Endothelial cell of umbilical vein (primary cell): ENCODE results near the gene HCRT. TPM values are rescaled to one million over a fixed set of nuclear protein-coding genes. Genes with fewer than 3 reads are reported as not detected.

Experiments used
- BruUV-seq: library from RNA; stranded (reverse); fragments of 400-500 nt; replicated peaks from 2 replicates; lab custom pipeline; 2021; lab: Mats Ljungman, UMichigan
- CTCF ChIA-PET: fragments of 300-600, 350-600 bp; sonication (Branson Sonifier 250); formaldehyde crosslinking; loops from one replicate; lab custom pipeline; 2021; ENCODE audit warnings: antibody characterized with exemption, inconsistent platforms; lab: Charles Lee
- POLR2A ChIA-PET: fragments of 300-600, 350-600 bp; sonication (Branson Sonifier 250); formaldehyde crosslinking; loops from one replicate; lab custom pipeline; 2021; ENCODE audit warnings: antibody characterized with exemption, inconsistent platforms; lab: Charles Lee
- DNase-seq: peaks from one replicate; pipeline ENCODE4 v3.0.0-alpha.2; 2011; ENCODE audit warnings: low read depth, low spot score
- FAIRE-seq: peaks from 2 replicates; lab custom pipeline; 2011; peaks lifted over from hg19 to GRCh38; lab: Jason Lieb, UNC
- H2AFZ ChIP-seq: 2 replicates; pipeline ENCODE4 v1.6.0; 2012; ENCODE audit warnings: low read depth, low read length, control low read depth, inconsistent platforms
- H3K27ac ChIP-seq: 2 replicates; pipeline ENCODE4 v1.5.1; 2011; ENCODE audit warnings: low read depth, mild to moderate bottlenecking, control low read depth, low read length, moderate library complexity; ENCODE audit not compliant: insufficient read depth
- H3K27me3 ChIP-seq, 2 experiments: 2 replicates each; pipeline versions ENCODE4 v1.6.0 to v1.6.1; 2011; ENCODE audit warnings: low read length in 2 of 2, mixed read lengths in 1 of 2; ENCODE audit not compliant: control insufficient read depth in 2 of 2, insufficient read depth in 2 of 2
- H3K36me3 ChIP-seq, 2 experiments: 2 replicates in 1 of 2; 3 replicates in 1 of 2; pipeline ENCODE4 v1.5.1; 2011; ENCODE audit warnings: low read length in 2 of 2, mild to moderate bottlenecking in 1 of 2, moderate library complexity in 1 of 2; ENCODE audit not compliant: control insufficient read depth in 2 of 2, insufficient read depth in 2 of 2; ENCODE audit errors: extremely low read depth in 1 of 2
- H3K4me1 ChIP-seq: 3 replicates; pipeline ENCODE4 v1.5.1; 2011; ENCODE audit warnings: mild to moderate bottlenecking, low read length; ENCODE audit not compliant: control insufficient read depth, insufficient read depth; ENCODE audit errors: extremely low read depth
- H3K4me2 ChIP-seq: 2 replicates; pipeline ENCODE4 v1.6.1; 2011; ENCODE audit warnings: low read length, control low read depth, mixed read lengths; ENCODE audit not compliant: insufficient read depth
- H3K4me3 ChIP-seq, 3 experiments: fragments of 200-600 bp in 1 of 3; sonication (generic), shearing (Covaris generic) in 1 of 3; replicated peaks in 1 of 3; 2 replicates each; pipeline ENCODE4 v1.5.1; 2011 to 2016; ENCODE audit warnings: control low read depth in 3 of 3, low read length in 3 of 3, mild to moderate bottlenecking in 2 of 3, inconsistent platforms in 1 of 3, low read depth in 1 of 3, moderate library complexity in 1 of 3; ENCODE audit not compliant: insufficient read depth in 1 of 3
- H3K79me2 ChIP-seq: 2 replicates; pipeline ENCODE4 v1.6.0; 2012; ENCODE audit warnings: low read length, inconsistent platforms; ENCODE audit not compliant: control insufficient read depth, insufficient read depth
- H3K9ac ChIP-seq: replicated peaks from 2 replicates; pipeline ENCODE3; 2011; ENCODE audit warnings: low read length, control low read depth; ENCODE audit not compliant: insufficient read depth; ENCODE audit errors: extremely low read depth
- H3K9me1 ChIP-seq: replicated peaks from 3 replicates; pipeline ENCODE4 v1.6.0; 2011; ENCODE audit warnings: mild to moderate bottlenecking, low read length; ENCODE audit not compliant: control insufficient read depth, insufficient read depth; ENCODE audit errors: extremely low read depth
- H3K9me3 ChIP-seq: replicated peaks from 2 replicates; pipeline ENCODE4 v1.5.1; 2012; ENCODE audit warnings: low read length, inconsistent platforms; ENCODE audit not compliant: control insufficient read depth, insufficient read depth
- H4K20me1 ChIP-seq: replicated peaks from 2 replicates; pipeline ENCODE3; 2011; ENCODE audit warnings: mild to moderate bottlenecking, low read length; ENCODE audit not compliant: control insufficient read depth, insufficient read depth; ENCODE audit errors: extremely low read depth
- CTCF ChIP-seq, 2 donors: IDR thresholded peaks; 1 replicate in 1 of 2; 2 replicates in 1 of 2; pipeline ENCODE4 v1.5.1; 2011; ENCODE audit warnings: low read length in 2 of 2, mild to moderate bottlenecking in 2 of 2, moderate library complexity in 2 of 2, control low read depth in 1 of 2, inconsistent platforms in 1 of 2, low read depth in 1 of 2; ENCODE audit not compliant: insufficient read depth in 1 of 2; ENCODE audit errors: extremely low read depth in 1 of 2
- EZH2 ChIP-seq: IDR thresholded peaks from 2 replicates; pipeline ENCODE4 v1.6.1; 2012; ENCODE audit warnings: borderline replicate concordance, low read depth, mild to moderate bottlenecking, moderate library complexity, low read length, inconsistent platforms; ENCODE audit not compliant: severe bottlenecking
- FOS ChIP-seq: IDR thresholded peaks from 2 replicates; pipeline ENCODE4 v1.6.1; 2011; ENCODE audit warnings: mild to moderate bottlenecking, low read length, moderate library complexity, borderline replicate concordance; ENCODE audit not compliant: insufficient read depth
- GATA2 ChIP-seq: IDR thresholded peaks from 2 replicates; pipeline ENCODE4 v1.7.0; 2011; ENCODE audit warnings: low read depth, mild to moderate bottlenecking, moderate library complexity, mixed read lengths, low read length; ENCODE audit not compliant: insufficient read length, insufficient read depth
- JUN ChIP-seq: IDR thresholded peaks from 2 replicates; pipeline ENCODE4 v1.6.1; 2011; ENCODE audit warnings: borderline replicate concordance, low read depth; ENCODE audit not compliant: insufficient read length, insufficient read depth
- MYC ChIP-seq: IDR thresholded peaks from one replicate; pipeline ENCODE4 v1.6.1; 2011; ENCODE audit warnings: mild to moderate bottlenecking, low read depth, low read length
- POLR2A ChIP-seq: IDR thresholded peaks from 2 replicates; pipeline ENCODE4 v1.6.1; 2012; ENCODE audit warnings: low read depth, mild to moderate bottlenecking, control low read depth, low read length
- POLR2AphosphoS5 ChIP-seq: IDR thresholded peaks from 2 replicates; pipeline ENCODE4 v1.6.1; 2012; ENCODE audit warnings: low read depth, mild to moderate bottlenecking, control low read depth, low read length, moderate library complexity; ENCODE audit not compliant: insufficient read depth
- dilution Hi-C: fragments of 300-500 bp; cut with MboI; formaldehyde crosslinking; loops from one replicate; pipeline ENCODE4 v1.15.0; 2019; ENCODE audit warnings: low sequenced_read_pairs; ENCODE audit not compliant: extremely low pct_ligation_motif_present
- intact Hi-C: fragments of 100-400 bp; cut with micrococcal nuclease; formaldehyde crosslinking; loops from one replicate; pipeline ENCODE4 v1.10.0; 2022
- polyA plus RNA-seq, 4 experiments: library from polyadenylated mRNA; depleted of rRNA in 3 of 4; stranded (reverse) in 3 of 4; unstranded in 1 of 4; fragments of >200 nt; gene quantifications; 2 replicates each; pipeline versions ENCODE4 v1.2.1 to v1.2.3, GENCODE V29; 2011 to 2012; ENCODE audit warnings: missing spikeins in 1 of 4
- total RNA-seq: library from RNA; stranded (reverse); gene quantifications from 2 replicates; pipeline ENCODE4 v1.2.3, GENCODE V29; 2021
- TF ChIP-seq, protein P1 (sequence below): IDR thresholded peaks from 2 replicates; pipeline ENCODE4 v1.6.1; 2011; ENCODE audit not compliant: insufficient read depth, insufficient read length

Gene HCRT
- total and polyA plus RNA-seq, 2 donors (not counting 3 experiments of a cell fraction or from before 2014, with no cell fraction given), result not detected

DNA sequence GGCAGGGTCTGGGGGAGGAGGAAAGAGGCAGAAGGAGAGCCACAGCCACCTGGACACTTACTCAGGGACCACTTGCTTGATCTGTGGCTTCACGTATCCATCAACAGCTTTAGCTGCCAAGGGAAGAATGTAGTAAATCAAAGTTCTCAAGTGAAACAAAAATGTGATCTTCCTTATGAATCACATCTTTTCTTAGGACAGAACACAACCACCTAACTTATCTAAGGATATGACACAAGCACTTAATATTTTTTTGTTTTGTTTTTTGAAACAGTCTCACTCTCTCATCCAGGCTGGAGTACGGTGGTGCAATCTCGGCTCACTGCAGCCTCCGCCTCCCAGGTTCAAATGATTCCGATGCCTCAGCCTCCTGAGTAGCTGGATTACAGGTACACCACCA lies 17.4 kb upstream of the HCRT start:
- no peaks in the 10 kb centered on the region for H3K9me3 ChIP-seq
- DNase-seq (no peak), FAIRE-seq (no peak)
- POLR2A ChIA-PET, result interaction anchor here (0.6 kb wide), 1 partner anchor 1669 kb away, joined by 3 read pairs; no protein-coding TSS in a partner anchor
- H3K36me3 ChIP-seq, result peaks cover 7 to 20% of the 10 kb centered on the region in 2 experiments
- H3K27me3 ChIP-seq, result no peaks in the 10 kb centered on the region
- H3K9ac ChIP-seq, result no peak overlapping the region
- H3K79me2 ChIP-seq, result no peaks in the 10 kb centered on the region
- H3K9me1 ChIP-seq, result no peaks in the 10 kb centered on the region
- H2AFZ ChIP-seq, result no peak overlapping the region
- no peak overlapping the region for H3K4me3 ChIP-seq
- BruUV-seq, result no TSS peak
- H3K4me2 ChIP-seq, result no peak overlapping the region
- CTCF ChIA-PET, result interaction anchor here (1.0 to 3.2 kb wide), 3 partner anchors 19 to 49 kb away, joined by 3 to 11 read pairs (median 3); no protein-coding TSS in a partner anchor
- dilution Hi-C loops (no loop called here), intact Hi-C loops (no loop called here)
- no peak overlapping the region for H3K27ac ChIP-seq
- no peak for TF ChIP-seq MYC
- TF ChIP-seq CTCF (IDR thresholded peaks at IDR 0.05; ENCODE audit: extremely low read depth in 1 of 2, insufficient read depth in 1 of 2, low read depth in 1 of 2, low read length in 2 of 2), result no peak
- no peak for TF ChIP-seq JUN
- no peak for TF ChIP-seq FOS
- TF ChIP-seq POLR2AphosphoS5, result no peak
- no peak for TF ChIP-seq POLR2A
- TF ChIP-seq, protein P1, sequence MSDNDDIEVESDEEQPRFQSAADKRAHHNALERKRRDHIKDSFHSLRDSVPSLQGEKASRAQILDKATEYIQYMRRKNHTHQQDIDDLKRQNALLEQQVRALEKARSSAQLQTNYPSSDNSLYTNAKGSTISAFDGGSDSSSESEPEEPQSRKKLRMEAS, result no peak
- no peak for TF ChIP-seq GATA2
- no peak for TF ChIP-seq EZH2
- no peaks in the 10 kb centered on the region for H4K20me1 ChIP-seq
- H3K4me1 ChIP-seq, result no peaks in the 10 kb centered on the region
